ENCODE data around the gene DERL2. TPM values are rescaled to one million over a fixed set of nuclear protein-coding genes. Genes with fewer than 3 reads are reported as not detected.

Gene DERL2
- total RNA-seq = 41.5 and 56.6 TPM in 2 replicates

- peak; percentile 22 for DNase-seq (ENCODE audit: low read depth)
Measured at GRCh38 chr17:5485270-5486205, at the start of gene DERL2. Gene DERL2 (minus strand): TSS chr17:5486178. CDS start chr17:5486161, 17 bp downstream.

- no peak for DNase-seq (ENCODE audit: low read depth)
Measured at GRCh38 chr17:5535436-5535835, 49.5 kb upstream of the DERL2 start.

- peak; percentile 73 for DNase-seq (ENCODE audit: low read depth)
Measured at GRCh38 chr17:5533486-5534315, 47.7 kb upstream of the DERL2 start.

GRCh38 chr17:5532581-5532980 is 46.6 kb upstream of the DERL2 start:
- DNase-seq (ENCODE audit: low read depth) = no peak

- no peak for DNase-seq (ENCODE audit: low read depth)
Measured at GRCh38 chr17:5531085-5531418, 45.1 kb upstream of the DERL2 start.

- DNase-seq (ENCODE audit: low read depth) = no peak
Measured at GRCh38 chr17:5530265-5531084, 44.5 kb upstream of the DERL2 start.

GRCh38 chr17:5527601-5528250 is 41.7 kb upstream of the DERL2 start:
- no peak for DNase-seq (ENCODE audit: low read depth)

GRCh38 chr17:5526821-5527598 is 41.0 kb upstream of the DERL2 start:
- DNase-seq (ENCODE audit: low read depth) = peak; percentile 96

GRCh38 chr17:5523249-5523648 is 37.3 kb upstream of the DERL2 start:
- DNase-seq (ENCODE audit: low read depth) = no peak

GRCh38 chr17:5522476-5522875 is 36.5 kb upstream of the DERL2 start:
- no peak for DNase-seq (ENCODE audit: low read depth)

GRCh38 chr17:5516060-5516792 is 30.2 kb upstream of the DERL2 start:
- DNase-seq (ENCODE audit: low read depth) = peak; percentile 99

GRCh38 chr17:5514976-5515375 is 29.0 kb upstream of the DERL2 start:
- DNase-seq (ENCODE audit: low read depth) = no peak

- DNase-seq (ENCODE audit: low read depth) = no peak
Measured at GRCh38 chr17:5513628-5514027, 27.6 kb upstream of the DERL2 start.

- no peak for DNase-seq (ENCODE audit: low read depth)
Measured at GRCh38 chr17:5511401-5512225, 25.6 kb upstream of the DERL2 start.

GRCh38 chr17:5510771-5511170 is 24.8 kb upstream of the DERL2 start:
- DNase-seq (ENCODE audit: low read depth) = no peak

- DNase-seq (ENCODE audit: low read depth) = no peak
Measured at GRCh38 chr17:5509482-5509881, 23.5 kb upstream of the DERL2 start.

GRCh38 chr17:5508810-5509209 is 22.8 kb upstream of the DERL2 start:
- peak; percentile 82 for DNase-seq (ENCODE audit: low read depth)

GRCh38 chr17:5506307-5506706 is 20.3 kb upstream of the DERL2 start:
- no peak for DNase-seq (ENCODE audit: low read depth)

- no peak for DNase-seq (ENCODE audit: low read depth)
Measured at GRCh38 chr17:5502552-5502951, 16.6 kb upstream of the DERL2 start.

Data from renal cortical epithelial cell (primary cell).